Measurements from ENCODE around the gene ATN1. TPM values are rescaled to one million over a fixed set of nuclear protein-coding genes. Genes with fewer than 3 reads are reported as not detected.
A peak's percentile ranks its signal among the peaks of the same experiment; 100 is the strongest.
"Not testable (repeated sequence)": the region's sequence is repeated elsewhere in the genome, so short reads cannot be mapped to it uniquely, and the experiment has no call there.

Gene ATN1
- 10 to 100 TPM; 37.1 to 68.9 TPM for total RNA-seq

GRCh38 chr12:6927379-6928021 is at the start of gene ATN1:
ATN1 (plus strand) TSS chr12:6927959; CDS start chr12:6934002, 6,043 bp downstream.
- H3K27ac ChIP-seq: peak within 1 kb of the TSS; percentile 99
- H3K9me3 ChIP-seq: no peaks in the 10 kb centered on the region
- H3K36me3 ChIP-seq: no peaks in the 10 kb centered on the region
- H3K4me1 ChIP-seq: peaks cover 0 to 65% of the 10 kb centered on the region in 2 donors
- no peaks in the 10 kb centered on the region for H3K27me3 ChIP-seq
- peak within 1 kb of the TSS; percentile 93 to 95 for H3K4me3 ChIP-seq
- peak; percentile 73 for DNase-seq (ENCODE audit: low spot score)
- TF ChIP-seq CTCF (IDR thresholded peaks at IDR 0.05): no peak

GRCh38 chr12:6879824-6880223 is 47.9 kb upstream of the ATN1 start:
- H3K4me1 ChIP-seq; DNase-seq (ENCODE audit: low spot score); H3K27me3 ChIP-seq; H3K9me3 ChIP-seq; H3K4me3 ChIP-seq; H3K36me3 ChIP-seq; H3K27ac ChIP-seq: not testable (repeated sequence)

- H3K27me3 ChIP-seq: no peaks in the 10 kb centered on the region
- DNase-seq (ENCODE audit: low spot score): no peak
- no peak overlapping the region for H3K4me3 ChIP-seq
- H3K4me1 ChIP-seq: no peaks in the 10 kb centered on the region
- no peak for TF ChIP-seq CTCF (IDR thresholded peaks at IDR 0.05)
- no peaks in the 10 kb centered on the region for H3K36me3 ChIP-seq
- no peak overlapping the region for H3K27ac ChIP-seq
- H3K9me3 ChIP-seq: no peaks in the 10 kb centered on the region
These were observed 44.5 kb upstream of the ATN1 start for GRCh38 chr12:6883252-6883651.

GRCh38 chr12:6883683-6884082 is 44.1 kb upstream of the ATN1 start:
- no peak for DNase-seq (ENCODE audit: low spot score)
- H3K4me1 ChIP-seq: no peaks in the 10 kb centered on the region
- H3K4me3 ChIP-seq: no peak overlapping the region
- H3K27me3 ChIP-seq: no peaks in the 10 kb centered on the region
- no peaks in the 10 kb centered on the region for H3K9me3 ChIP-seq
- no peaks in the 10 kb centered on the region for H3K36me3 ChIP-seq
- no peak for TF ChIP-seq CTCF (IDR thresholded peaks at IDR 0.05)
- no peak overlapping the region for H3K27ac ChIP-seq

GRCh38 chr12:6884539-6884938 is 43.2 kb upstream of the ATN1 start:
- TF ChIP-seq CTCF (IDR thresholded peaks at IDR 0.05): no peak
- Histone ChIP-seq H3K4me3 (no peak overlapping the region), H3K9me3 (no peaks in the 10 kb centered on the region), H3K27me3 (no peaks in the 10 kb centered on the region), H3K27ac (no peak overlapping the region), H3K36me3 (no peaks in the 10 kb centered on the region), H3K4me1 (no peaks in the 10 kb centered on the region)
- DNase-seq (ENCODE audit: low spot score): no peak

- not testable (repeated sequence) for H3K4me1 ChIP-seq; H3K9me3 ChIP-seq; H3K27me3 ChIP-seq; H3K4me3 ChIP-seq; H3K36me3 ChIP-seq; DNase-seq (ENCODE audit: low spot score); H3K27ac ChIP-seq
These were observed 41.4 kb upstream of the ATN1 start for GRCh38 chr12:6886206-6886999.
